HG03095 (cell line): Measurements from ENCODE around the gene ROCK2.
A peak's percentile ranks its signal among the peaks of the same experiment; 100 is the strongest.

Source experiments
- ATAC-seq: cut with Tn5 transposase; IDR thresholded peaks from one replicate; pipeline ENCODE4 v1.9.1; 2021; ENCODE audit warnings: moderate library complexity; ENCODE audit not compliant: unreplicated experiment

ROCK2 gene

GRCh38 chr2:11344342-11344955 lies at the start of gene ROCK2:
ROCK2 (minus strand) TSS chr2:11344636; CDS start chr2:11344136, 500 bp downstream.
- ATAC-seq = peak; percentile 56

GRCh38 chr2:11393711-11394236 lies 49.3 kb upstream of the ROCK2 start:
- no peak for ATAC-seq

GRCh38 chr2:11391942-11392266 lies 47.5 kb upstream of the ROCK2 start:
- no peak for ATAC-seq

DNA sequence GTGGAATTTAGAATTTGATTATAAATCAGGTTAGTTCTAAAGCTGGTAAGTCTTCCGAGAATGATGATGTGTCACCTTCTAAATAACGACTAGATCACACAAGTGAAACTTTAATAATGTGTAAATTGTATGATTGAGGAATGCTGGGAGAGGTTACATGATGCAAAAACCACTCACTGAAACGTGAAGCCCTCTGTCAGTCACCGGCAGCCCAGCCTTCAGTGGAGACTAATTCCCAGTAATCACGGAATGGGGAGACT lies 45.9 kb upstream of the ROCK2 start:
- no peak for ATAC-seq

GRCh38 chr2:11389551-11390398 lies 45.3 kb upstream of the ROCK2 start:
- ATAC-seq = no peak

GRCh38 chr2:11389052-11389420 lies 44.6 kb upstream of the ROCK2 start:
- no peak for ATAC-seq

- ATAC-seq = no peak
These were observed 44.0 kb upstream of the ROCK2 start for GRCh38 chr2:11388262-11389051.

DNA sequence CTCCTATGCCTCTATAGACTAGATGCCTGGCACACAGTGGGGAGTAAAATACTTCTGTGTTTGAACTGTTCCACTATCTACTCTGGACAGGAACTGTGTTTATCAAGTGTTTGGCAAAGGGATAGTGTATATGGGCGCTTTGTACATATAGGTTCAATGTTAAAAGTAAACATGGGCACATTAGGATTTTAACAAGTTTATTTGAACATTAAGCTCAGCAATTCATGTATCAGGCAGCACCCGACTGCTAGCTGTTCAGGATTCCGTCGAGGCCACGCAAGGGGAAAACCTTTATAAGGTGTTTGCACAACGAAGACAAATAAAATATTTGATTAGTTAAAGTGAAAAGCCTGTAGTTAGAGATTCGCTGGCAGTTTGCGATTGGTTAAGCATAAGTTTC lies 43.4 kb upstream of the ROCK2 start:
- ATAC-seq = no peak

- no peak for ATAC-seq
These were observed 42.6 kb upstream of the ROCK2 start for GRCh38 chr2:11387100-11387390.

- no peak for ATAC-seq
These were observed 41.4 kb upstream of the ROCK2 start for GRCh38 chr2:11385847-11386246.

GRCh38 chr2:11385216-11385615 lies 40.8 kb upstream of the ROCK2 start:
- no peak for ATAC-seq

DNA sequence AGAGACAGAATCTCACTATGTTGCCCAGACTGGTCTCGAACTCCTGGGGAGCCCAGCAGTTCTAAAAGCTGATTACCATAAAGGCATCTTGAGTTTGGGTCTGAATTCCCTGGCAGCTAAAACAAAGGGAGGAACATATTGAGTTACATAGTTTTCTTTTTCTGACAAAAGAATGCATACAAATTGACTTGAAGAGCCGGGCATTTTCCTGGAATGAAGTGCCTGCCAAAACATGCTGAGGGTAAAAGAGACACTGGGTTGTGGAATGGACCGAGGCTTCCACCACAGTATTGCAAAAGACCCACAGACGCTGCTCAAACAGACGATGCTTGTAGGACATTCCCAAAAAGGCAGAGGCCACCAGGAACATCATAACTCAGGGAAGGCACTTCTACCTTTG lies 35.1 kb upstream of the ROCK2 start:
- no peak for ATAC-seq

- ATAC-seq = peak; percentile 89
These were observed 33.6 kb upstream of the ROCK2 start for GRCh38 chr2:11377928-11378545.

GRCh38 chr2:11376071-11376470 lies 31.6 kb upstream of the ROCK2 start:
- no peak for ATAC-seq

DNA sequence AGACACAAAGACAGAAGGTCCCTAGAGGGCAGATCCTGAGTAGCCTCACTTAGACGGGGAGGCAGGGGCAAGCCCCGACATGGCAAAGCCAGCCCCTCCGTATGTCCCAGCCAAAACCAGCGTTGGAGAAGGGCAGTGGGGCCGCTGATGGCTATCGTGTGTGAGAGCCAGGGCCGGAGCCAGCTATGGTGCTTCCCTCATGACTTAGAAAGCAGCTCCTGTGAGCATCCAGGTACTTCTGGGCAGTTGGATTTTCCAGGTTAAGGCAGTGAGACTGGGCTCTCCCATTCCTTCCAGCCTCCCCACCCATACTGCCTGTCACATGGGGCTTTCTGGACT lies 31.2 kb upstream of the ROCK2 start:
- ATAC-seq = no peak

GRCh38 chr2:11375025-11375688 lies 30.7 kb upstream of the ROCK2 start:
- no peak for ATAC-seq

GRCh38 chr2:11373096-11373495 lies 28.7 kb upstream of the ROCK2 start:
- no peak for ATAC-seq

- ATAC-seq = no peak
These were observed 26.9 kb upstream of the ROCK2 start for GRCh38 chr2:11371092-11371937.

- ATAC-seq = no peak
These were observed 26.1 kb upstream of the ROCK2 start for GRCh38 chr2:11370377-11371091.

DNA sequence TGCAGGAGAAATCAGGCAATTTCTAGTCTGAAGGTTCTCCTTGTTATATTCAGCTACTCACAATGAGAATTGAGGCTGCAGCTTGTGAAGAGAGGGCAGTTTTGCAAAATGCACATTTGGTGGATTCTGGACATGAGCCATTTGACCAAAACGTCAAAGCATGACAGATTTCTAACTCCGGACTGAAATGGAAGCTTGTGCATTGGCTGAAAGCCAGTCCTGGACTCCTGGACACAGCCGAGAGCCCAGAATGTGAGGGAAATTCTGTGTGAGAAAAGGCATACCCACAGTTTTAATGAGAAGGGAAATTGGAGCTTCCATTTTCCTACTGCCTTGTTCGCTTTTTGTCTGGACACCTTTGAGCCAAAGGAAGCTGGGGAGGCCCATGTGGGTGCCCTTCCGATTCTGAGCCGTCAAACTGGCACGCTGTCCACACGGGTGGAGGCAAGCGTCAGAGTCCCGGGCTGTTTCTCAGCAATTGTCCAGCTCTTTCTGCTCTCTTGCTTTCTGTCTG lies 23.7 kb upstream of the ROCK2 start:
- ATAC-seq = no peak
